HepG2 (cell line): ENCODE results near the gene POU4F3. TPM values are rescaled to one million over a fixed set of nuclear protein-coding genes. Genes with fewer than 3 reads are reported as not detected.
"Not testable (repeated sequence)": the region's sequence is repeated elsewhere in the genome, so short reads cannot be mapped to it uniquely, and the experiment has no call there.

Experiments
- ATAC-seq: fragments of 200-7000 bp; cut with Tn5 transposase; 3 replicates; pipeline ENCODE4 v1.9.1; 2020; ENCODE audit warnings: mild to moderate bottlenecking, moderate library complexity
- BruUV-seq: library from RNA; stranded (reverse); fragments of 400-500 nt; replicated peaks from 2 replicates; lab custom pipeline; 2021; lab: Mats Ljungman, UMichigan
- CTCF ChIA-PET: fragments of 300-600 bp; formaldehyde crosslinking; extraction: SDS; loops from one replicate; lab custom pipeline; 2021; ENCODE audit warnings: low total read pairs, inconsistent platforms, low intra/inter-chr PET ratio; lab: Yijun Ruan, JAX
- POLR2A ChIA-PET: fragments of 350-600 bp; sonication (Branson Sonifier 250); formaldehyde crosslinking; loops from one replicate; lab custom pipeline; 2020; ENCODE audit warnings: antibody characterized with exemption, inconsistent platforms; lab: Yijun Ruan, JAX
- DNase-seq: peaks from one replicate; pipeline ENCODE4 v3.0.0-alpha.2; 2015; ENCODE audit warnings: low spot score
- FAIRE-seq: peaks from 3 replicates; lab custom pipeline; 2011; peaks lifted over from hg19 to GRCh38; lab: Jason Lieb, UNC
- H2AFZ ChIP-seq: one replicate; pipeline ENCODE4 v1.6.1; 2011; ENCODE audit warnings: low read length, inconsistent platforms
- H3K27ac ChIP-seq: fragments of 300-600 bp; 3 replicates; pipeline ENCODE4 v1.8.0; 2011; ENCODE audit warnings: mixed run types, mild to moderate bottlenecking, mixed read lengths, low read length, inconsistent platforms; ENCODE audit not compliant: insufficient read depth; ENCODE audit errors: extremely low read length
- H3K27me3 ChIP-seq, 2 experiments: fragments of 200-600 bp in 1 of 2; 2 replicates in 1 of 2; 3 replicates in 1 of 2; pipeline versions ENCODE4 v1.6.0 to v1.8.0; 2011; ENCODE audit warnings: low read length in 2 of 2, mild to moderate bottlenecking in 2 of 2, moderate library complexity in 2 of 2, inconsistent platforms in 1 of 2; ENCODE audit not compliant: insufficient read depth in 2 of 2, control insufficient read depth in 1 of 2
- H3K36me3 ChIP-seq, 2 experiments: fragments of 200-600 bp in 1 of 2; replicated peaks in 1 of 2; 2 replicates in 1 of 2; 3 replicates in 1 of 2; pipeline versions ENCODE4 v1.5.1 to v1.8.0; 2011; ENCODE audit warnings: low read length in 2 of 2, inconsistent platforms in 1 of 2; ENCODE audit not compliant: insufficient read depth in 2 of 2, control insufficient read depth in 1 of 2
- H3K4me1 ChIP-seq: 2 replicates; pipeline ENCODE4 v1.5.1; 2012; ENCODE audit warnings: low read length, inconsistent platforms; ENCODE audit not compliant: insufficient read depth
- H3K4me2 ChIP-seq: 2 replicates; pipeline ENCODE4 v1.6.0; 2011; ENCODE audit warnings: low read depth, low read length, inconsistent platforms
- H3K4me3 ChIP-seq, 3 experiments: fragments of 200-600 bp in 1 of 3; sonication (generic), shearing (Covaris generic) in 1 of 3; replicated peaks in 1 of 3; 2 replicates each; pipeline ENCODE4 v1.5.1; 2011 to 2016; ENCODE audit warnings: low read length in 3 of 3, inconsistent platforms in 2 of 3, low read depth in 2 of 3, mild to moderate bottlenecking in 2 of 3, control low read depth in 1 of 3, mixed read lengths in 1 of 3; ENCODE audit not compliant: insufficient read depth in 1 of 3
- H3K79me2 ChIP-seq: one replicate; pipeline ENCODE4 v1.6.1; 2011; ENCODE audit warnings: low read length, inconsistent platforms; ENCODE audit not compliant: insufficient read depth
- H3K9ac ChIP-seq: 2 replicates; pipeline ENCODE4 v1.6.0; 2011; ENCODE audit warnings: mild to moderate bottlenecking, low read depth, low read length, inconsistent platforms; ENCODE audit not compliant: insufficient read depth
- H3K9me3 ChIP-seq: 2 replicates; pipeline ENCODE4 v1.5.1; 2012; ENCODE audit warnings: mild to moderate bottlenecking, low read length
- H4K20me1 ChIP-seq: 2 replicates; pipeline ENCODE4 v1.6.0; 2011; ENCODE audit warnings: inconsistent platforms, mild to moderate bottlenecking, low read length, moderate library complexity; ENCODE audit not compliant: insufficient read depth
- ADNP ChIP-seq: sonication (generic); formaldehyde crosslinking; IDR thresholded peaks from 2 replicates; pipeline ENCODE4 v1.4.0; 2020; ENCODE audit warnings: missing genetic modification reagents
- EED ChIP-seq: sonication (generic); formaldehyde crosslinking; IDR thresholded peaks from 2 replicates; pipeline ENCODE4 v1.5.0; 2020; ENCODE audit warnings: mild to moderate bottlenecking, missing genetic modification reagents
- HOXA3 ChIP-seq: sonication (generic); formaldehyde crosslinking; IDR thresholded peaks from 2 replicates; pipeline ENCODE4 v1.5.0; 2020; ENCODE audit warnings: missing genetic modification reagents
- JDP2 ChIP-seq: sonication (generic); formaldehyde crosslinking; IDR thresholded peaks from 2 replicates; pipeline ENCODE4 v1.8.1; 2022; ENCODE audit warnings: missing genetic modification reagents, borderline replicate concordance
- RCOR2 ChIP-seq: IDR thresholded peaks from 2 replicates; pipeline ENCODE4 v1.6.1; 2016; ENCODE audit warnings: missing biosample characterization, missing genetic modification reagents
- ZNF367 ChIP-seq: sonication (generic); formaldehyde crosslinking; IDR thresholded peaks from 2 replicates; pipeline ENCODE4 v1.4.0; 2020; ENCODE audit warnings: missing genetic modification reagents, borderline replicate concordance
- ZNF564 ChIP-seq: sonication (generic); formaldehyde crosslinking; IDR thresholded peaks from 2 replicates; pipeline ENCODE4 v1.8.1; 2023; ENCODE audit warnings: mild to moderate bottlenecking, missing genetic modification reagents
- ZNF616 ChIP-seq: sonication (generic); formaldehyde crosslinking; IDR thresholded peaks from 2 replicates; pipeline ENCODE4 v1.5.0; 2020; ENCODE audit warnings: low read depth, mild to moderate bottlenecking, missing genetic modification reagents
- ZNF644 ChIP-seq: IDR thresholded peaks from 2 replicates; pipeline ENCODE4 v1.6.1; 2016; ENCODE audit warnings: low read depth
- ZNF737 ChIP-seq: sonication (generic); formaldehyde crosslinking; IDR thresholded peaks from 2 replicates; pipeline ENCODE4 v1.5.0; 2020; ENCODE audit warnings: missing genetic modification reagents, mild to moderate bottlenecking, borderline replicate concordance
- ZNF772 ChIP-seq: sonication (generic); formaldehyde crosslinking; IDR thresholded peaks from 2 replicates; pipeline ENCODE4 v1.5.0; 2020; ENCODE audit warnings: mild to moderate bottlenecking, missing genetic modification reagents
- ZNF773 ChIP-seq: sonication (generic); formaldehyde crosslinking; IDR thresholded peaks from 2 replicates; pipeline ENCODE4 v1.4.0; 2020; ENCODE audit warnings: missing genetic modification reagents, borderline replicate concordance
- ZNF878 ChIP-seq: sonication (generic); formaldehyde crosslinking; IDR thresholded peaks from 2 replicates; pipeline ENCODE4 v1.8.1; 2023; ENCODE audit warnings: mild to moderate bottlenecking, missing genetic modification reagents, moderate library complexity
- WGBS: methylation state at CpG from one replicate; pipeline ENCODE4 v1.1.6; 2017; ENCODE audit warnings: low lambda C conversion rate; 5-methylcytosine and 5-hydroxymethylcytosine counted together
- in situ Hi-C: cut with HindIII; loops from 2 replicates; pipeline ENCODE4 v1.10.0; 2017; ENCODE audit warnings: low pct_unique_long_range_greater_than_20kb; ENCODE audit not compliant: extremely low pct_ligation_motif_present
- intact Hi-C: fragments of 100-400 bp; cut with micrococcal nuclease; formaldehyde crosslinking; loops from one replicate; pipeline ENCODE4 v1.10.0; 2022; ENCODE audit not compliant: unreplicated experiment
- polyA plus RNA-seq, 8 experiments: library from polyadenylated mRNA; depleted of rRNA in 3 of 8; stranded (reverse) in 7 of 8; unstranded in 1 of 8; fragments of >200 nt; fragmentation: Illumina TruSeq in 4 of 8; extraction: Trizol in 4 of 8; gene quantifications; 2 replicates each; pipeline versions ENCODE4 v1.2.1 to v1.2.3, GENCODE V29; 2011 to 2016; ENCODE audit warnings: low read depth in 4 of 8, missing spikeins in 1 of 8, mixed read lengths in 1 of 8; ENCODE audit not compliant: insufficient read depth in 1 of 8
- total RNA-seq, 5 experiments: library from RNA; depleted of rRNA; stranded (reverse); fragments of >200 nt; fragmentation: Illumina TruSeq; extraction: Trizol; gene quantifications; 2 replicates each; pipeline ENCODE4 v1.2.3, GENCODE V29; 2016; ENCODE audit warnings: low read depth in 1 of 5
- TF ChIP-seq, protein P1 (sequence below): sonication (generic); formaldehyde crosslinking; IDR thresholded peaks from 2 replicates; pipeline ENCODE4 v1.5.0; 2020; ENCODE audit warnings: mild to moderate bottlenecking, missing genetic modification reagents, moderate library complexity
- TF ChIP-seq, protein P2 (sequence below): sonication (generic); formaldehyde crosslinking; IDR thresholded peaks from 2 replicates; pipeline ENCODE4 v1.4.0; 2020; ENCODE audit warnings: missing genetic modification reagents
- TF ChIP-seq, protein P3 (sequence below): sonication (generic); formaldehyde crosslinking; IDR thresholded peaks from 2 replicates; pipeline ENCODE4 v1.8.0; 2022; ENCODE audit warnings: mild to moderate bottlenecking, missing genetic modification reagents, moderate library complexity
- TF ChIP-seq, protein P4 (sequence below): sonication (generic); formaldehyde crosslinking; IDR thresholded peaks from 2 replicates; pipeline ENCODE4 v1.8.1; 2023; ENCODE audit warnings: mild to moderate bottlenecking, moderate library complexity, missing genetic modification reagents

Gene POU4F3
- total and polyA plus RNA-seq, 2 of the 13 experiments (the other 11 are each of a cell fraction or from before 2014, with no cell fraction given), result not detected

DNA sequence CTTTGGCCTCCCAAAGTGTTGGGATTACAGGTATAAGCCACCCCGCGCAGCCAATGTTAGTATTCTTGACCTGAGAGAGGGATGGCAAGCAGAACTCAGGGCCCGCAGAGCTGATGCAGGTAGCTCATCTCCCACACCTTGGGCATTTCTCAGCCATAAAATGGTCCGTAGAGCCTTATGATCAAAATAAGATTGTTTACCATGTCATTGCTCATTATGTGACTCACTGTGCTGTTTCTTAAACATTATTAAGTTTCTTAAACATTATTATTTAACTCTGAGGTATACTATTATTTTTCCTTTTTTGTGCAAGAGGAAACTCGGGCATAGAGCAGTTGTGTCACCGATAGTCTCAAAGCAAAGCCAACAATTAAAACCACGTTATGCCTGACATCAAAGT, 42.4 kb upstream of the POU4F3 start:
- H3K4me3 ChIP-seq, result no peak overlapping the region
- H3K4me2 ChIP-seq, result no peak overlapping the region
- BruUV-seq, result no TSS peak
- H3K27ac ChIP-seq, result no peak overlapping the region
- no peaks in the 10 kb centered on the region for H3K79me2 ChIP-seq
- POLR2A ChIA-PET, result no interaction called here
- H3K9me3 ChIP-seq, result no peaks in the 10 kb centered on the region
- intact Hi-C loops, result no loop called here
- CTCF ChIA-PET, result no interaction called here
- TF ChIP-seq, protein P1, sequence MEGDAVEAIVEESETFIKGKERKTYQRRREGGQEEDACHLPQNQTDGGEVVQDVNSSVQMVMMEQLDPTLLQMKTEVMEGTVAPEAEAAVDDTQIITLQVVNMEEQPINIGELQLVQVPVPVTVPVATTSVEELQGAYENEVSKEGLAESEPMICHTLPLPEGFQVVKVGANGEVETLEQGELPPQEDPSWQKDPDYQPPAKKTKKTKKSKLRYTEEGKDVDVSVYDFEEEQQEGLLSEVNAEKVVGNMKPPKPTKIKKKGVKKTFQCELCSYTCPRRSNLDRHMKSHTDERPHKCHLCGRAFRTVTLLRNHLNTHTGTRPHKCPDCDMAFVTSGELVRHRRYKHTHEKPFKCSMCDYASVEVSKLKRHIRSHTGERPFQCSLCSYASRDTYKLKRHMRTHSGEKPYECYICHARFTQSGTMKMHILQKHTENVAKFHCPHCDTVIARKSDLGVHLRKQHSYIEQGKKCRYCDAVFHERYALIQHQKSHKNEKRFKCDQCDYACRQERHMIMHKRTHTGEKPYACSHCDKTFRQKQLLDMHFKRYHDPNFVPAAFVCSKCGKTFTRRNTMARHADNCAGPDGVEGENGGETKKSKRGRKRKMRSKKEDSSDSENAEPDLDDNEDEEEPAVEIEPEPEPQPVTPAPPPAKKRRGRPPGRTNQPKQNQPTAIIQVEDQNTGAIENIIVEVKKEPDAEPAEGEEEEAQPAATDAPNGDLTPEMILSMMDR, result no peak
- TF ChIP-seq, protein P2, sequence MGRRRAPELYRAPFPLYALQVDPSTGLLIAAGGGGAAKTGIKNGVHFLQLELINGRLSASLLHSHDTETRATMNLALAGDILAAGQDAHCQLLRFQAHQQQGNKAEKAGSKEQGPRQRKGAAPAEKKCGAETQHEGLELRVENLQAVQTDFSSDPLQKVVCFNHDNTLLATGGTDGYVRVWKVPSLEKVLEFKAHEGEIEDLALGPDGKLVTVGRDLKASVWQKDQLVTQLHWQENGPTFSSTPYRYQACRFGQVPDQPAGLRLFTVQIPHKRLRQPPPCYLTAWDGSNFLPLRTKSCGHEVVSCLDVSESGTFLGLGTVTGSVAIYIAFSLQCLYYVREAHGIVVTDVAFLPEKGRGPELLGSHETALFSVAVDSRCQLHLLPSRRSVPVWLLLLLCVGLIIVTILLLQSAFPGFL (CRISPR knock-in tag), result no peak
- TF ChIP-seq ZNF616 (CRISPR knock-in tag) (no peak), ZNF737 (CRISPR knock-in tag) (no peak), JDP2 (CRISPR knock-in tag) (no peak), EED (CRISPR knock-in tag) (no peak), ZNF564 (CRISPR knock-in tag) (no peak), ZNF367 (no peak), ZNF772 (no peak), ZNF644 (CRISPR knock-in tag) (no peak), HOXA3 (CRISPR knock-in tag) (no peak), ZNF773 (CRISPR knock-in tag) (no peak), RCOR2 (CRISPR knock-in tag) (no peak), ZNF878 (CRISPR knock-in tag) (no peak), ADNP (CRISPR knock-in tag) (no peak)
- TF ChIP-seq, protein P3, sequence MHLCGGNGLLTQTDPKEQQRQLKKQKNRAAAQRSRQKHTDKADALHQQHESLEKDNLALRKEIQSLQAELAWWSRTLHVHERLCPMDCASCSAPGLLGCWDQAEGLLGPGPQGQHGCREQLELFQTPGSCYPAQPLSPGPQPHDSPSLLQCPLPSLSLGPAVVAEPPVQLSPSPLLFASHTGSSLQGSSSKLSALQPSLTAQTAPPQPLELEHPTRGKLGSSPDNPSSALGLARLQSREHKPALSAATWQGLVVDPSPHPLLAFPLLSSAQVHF (CRISPR knock-in tag), result no peak
- TF ChIP-seq, protein P4, sequence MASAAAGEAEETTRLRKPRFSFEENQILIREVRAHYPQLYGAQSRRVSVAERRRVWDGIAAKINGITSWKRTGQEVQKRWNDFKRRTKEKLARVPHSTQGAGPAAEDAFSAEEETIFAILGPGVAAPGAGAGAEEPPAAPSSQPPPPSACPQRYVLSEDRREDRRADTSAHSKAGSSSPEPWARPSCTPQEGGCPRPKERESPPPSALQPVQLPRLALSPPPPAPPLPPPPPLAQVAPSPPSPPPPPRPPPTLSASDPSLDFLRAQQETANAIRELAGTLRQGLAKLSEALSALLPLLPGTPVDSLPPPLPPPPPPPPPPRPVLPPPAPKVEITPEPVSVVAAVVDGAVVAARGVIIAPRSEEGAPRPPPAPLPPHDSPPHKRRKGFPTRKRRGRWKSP (CRISPR knock-in tag), result no peak
- H3K9ac ChIP-seq, result no peak overlapping the region
- H3K36me3 ChIP-seq, result no peaks in the 10 kb centered on the region
- no peaks in the 10 kb centered on the region for H3K27me3 ChIP-seq
- in situ Hi-C loops, result no loop called here
- H2AFZ ChIP-seq, result no peak overlapping the region
- H3K4me1 ChIP-seq, result no peaks in the 10 kb centered on the region
- ATAC-seq (no peak; the same call in 2 of the 3 replicates), DNase-seq (no peak), FAIRE-seq (no peak)
- no peaks in the 10 kb centered on the region for H4K20me1 ChIP-seq
- WGBS, result 44% methylated on average over 7 of the region's 7 CpGs

DNA sequence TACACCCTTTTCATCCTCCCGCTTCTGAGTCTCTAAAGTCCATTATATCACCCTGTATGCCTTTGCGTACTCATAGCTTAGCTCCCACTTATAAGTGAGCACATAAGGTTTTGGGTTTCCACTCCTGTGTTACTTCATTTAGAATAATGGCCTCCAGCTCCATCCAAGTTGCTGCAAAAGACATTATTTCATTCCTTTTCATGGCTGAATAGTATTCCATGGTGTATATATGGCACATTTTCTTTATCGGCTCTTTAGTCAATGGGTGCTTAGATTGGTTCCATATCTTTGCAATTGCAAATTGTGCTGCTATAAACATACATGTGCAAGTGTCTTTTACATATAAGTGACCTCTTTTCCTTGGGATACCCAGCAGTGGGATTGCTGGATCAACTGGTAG, 39.7 kb upstream of the POU4F3 start:
- FAIRE-seq, H3K36me3 ChIP-seq, H2AFZ ChIP-seq, CTCF ChIA-PET, H3K4me3 ChIP-seq, H3K4me2 ChIP-seq, intact Hi-C loops, in situ Hi-C loops, DNase-seq, H4K20me1 ChIP-seq, ATAC-seq, H3K27ac ChIP-seq, H3K79me2 ChIP-seq, H3K4me1 ChIP-seq, H3K27me3 ChIP-seq, BruUV-seq, H3K9ac ChIP-seq, POLR2A ChIA-PET, H3K9me3 ChIP-seq: not testable (repeated sequence)
- 65% methylated on average over 3 of the region's 3 CpGs for whole genome bisulfite sequencing
